Stomach smooth muscle (tissue), 2 donors: ENCODE measurements around the gene VAC14.

Experiments
- H3K27ac ChIP-seq: one replicate; pipeline ENCODE4 v1.7.0; 2013; ENCODE audit warnings: mild to moderate bottlenecking, low read length, inconsistent platforms
- H3K27me3 ChIP-seq, 2 donors: one replicate each; pipeline ENCODE4 v1.7.0; 2013; ENCODE audit warnings: low read length in 2 of 2; ENCODE audit not compliant: insufficient read depth in 2 of 2, control insufficient read depth in 1 of 2
- H3K36me3 ChIP-seq, 2 donors: one replicate each; pipeline ENCODE4 v1.7.0; 2013; ENCODE audit warnings: low read length in 2 of 2; ENCODE audit not compliant: control insufficient read depth in 2 of 2, insufficient read depth in 2 of 2
- H3K4me1 ChIP-seq: one replicate; pipeline ENCODE4 v1.7.0; 2013; ENCODE audit warnings: low read length; ENCODE audit not compliant: control insufficient read depth, insufficient read depth
- H3K4me3 ChIP-seq, 2 donors: one replicate each; pipeline ENCODE4 v1.7.0; 2013; ENCODE audit warnings: low read length in 2 of 2
- H3K9ac ChIP-seq, 2 donors: one replicate each; pipeline ENCODE4 v1.7.0; 2013; ENCODE audit warnings: low read length in 2 of 2, mild to moderate bottlenecking in 1 of 2
- H3K9me3 ChIP-seq, 2 donors: one replicate each; pipeline ENCODE4 v1.7.0; 2013; ENCODE audit warnings: low read length in 2 of 2; ENCODE audit not compliant: control insufficient read depth in 2 of 2
- donor health status: healthy.
- donor health status: Pancreatic carcinoma.

The VAC14 gene

GRCh38 chr16:70691223-70692129 lies 109.5 kb downstream of the VAC14 start:
- Histone ChIP-seq H3K27ac (peak overlapping the region; percentile 98), H3K36me3 (peaks cover 0 to 2% of the 10 kb centered on the region in 2 donors), H3K4me3 (no peak overlapping the region), H3K27me3 (no peaks in the 10 kb centered on the region), H3K9me3 (no peaks in the 10 kb centered on the region), H3K4me1 (peaks cover 98% of the 10 kb centered on the region), H3K9ac (peak overlapping the region; percentile 64 to 73)

GRCh38 chr16:70689970-70690891 lies 110.7 kb downstream of the VAC14 start:
- Histone ChIP-seq H3K36me3 (peaks cover 0 to 2% of the 10 kb centered on the region in 2 donors), H3K4me1 (peaks cover 93% of the 10 kb centered on the region), H3K9ac (peak overlapping the region; percentile 40 to 73), H3K27me3 (no peaks in the 10 kb centered on the region), H3K9me3 (no peaks in the 10 kb centered on the region), H3K27ac (peak overlapping the region; percentile 98), H3K4me3 (no peak overlapping the region)

- H3K9ac ChIP-seq, result peak overlapping the region; percentile 32 to 42
- peaks cover 89% of the 10 kb centered on the region for H3K4me1 ChIP-seq
- H3K9me3 ChIP-seq, result no peaks in the 10 kb centered on the region
- H3K27ac ChIP-seq, result peak overlapping the region; percentile 98
- no peak overlapping the region for H3K4me3 ChIP-seq
- H3K27me3 ChIP-seq, result no peaks in the 10 kb centered on the region
- H3K36me3 ChIP-seq, result peaks cover 0 to 2% of the 10 kb centered on the region in 2 donors
Observed at GRCh38 chr16:70689035-70689969, 111.7 kb downstream of the VAC14 start.

GRCh38 chr16:70688246-70688742 lies 112.7 kb downstream of the VAC14 start:
- H3K27ac ChIP-seq, result peak overlapping the region; percentile 98
- H3K27me3 ChIP-seq, result no peaks in the 10 kb centered on the region
- peaks cover 89% of the 10 kb centered on the region for H3K4me1 ChIP-seq
- peaks cover 0 to 3% of the 10 kb centered on the region in 2 donors for H3K36me3 ChIP-seq
- peak overlapping the region in 1 of 2 donors; percentile 35 for H3K4me3 ChIP-seq
- peak overlapping the region; percentile 54 to 55 for H3K9ac ChIP-seq
- H3K9me3 ChIP-seq, result no peaks in the 10 kb centered on the region

GRCh38 chr16:70687671-70688245 lies 113.2 kb downstream of the VAC14 start:
- Histone ChIP-seq H3K36me3 (peaks cover 0 to 5% of the 10 kb centered on the region in 2 donors), H3K9ac (peak overlapping the region; percentile 54 to 55), H3K4me1 (peaks cover 89% of the 10 kb centered on the region), H3K4me3 (peak overlapping the region in 1 of 2 donors; percentile 35), H3K27me3 (no peaks in the 10 kb centered on the region), H3K9me3 (no peaks in the 10 kb centered on the region), H3K27ac (peak overlapping the region; percentile 98)

- H3K4me3 ChIP-seq, result peak overlapping the region; percentile 65 to 73
- peaks cover 89% of the 10 kb centered on the region for H3K4me1 ChIP-seq
- H3K9ac ChIP-seq, result peak overlapping the region in 1 of 2 donors; percentile 82
- no peaks in the 10 kb centered on the region for H3K27me3 ChIP-seq
- H3K27ac ChIP-seq, result peak overlapping the region; percentile 98
- no peaks in the 10 kb centered on the region for H3K9me3 ChIP-seq
- H3K36me3 ChIP-seq, result peaks cover 0 to 6% of the 10 kb centered on the region in 2 donors
Observed at GRCh38 chr16:70687102-70687511, 113.9 kb downstream of the VAC14 start.

- Histone ChIP-seq H3K4me3 (peak overlapping the region; percentile 65 to 73), H3K9ac (peak overlapping the region; percentile 80 to 82), H3K9me3 (no peaks in the 10 kb centered on the region), H3K4me1 (peaks cover 89% of the 10 kb centered on the region), H3K27ac (peak overlapping the region; percentile 98), H3K27me3 (no peaks in the 10 kb centered on the region), H3K36me3 (peaks cover 0 to 6% of the 10 kb centered on the region in 2 donors)
Observed at GRCh38 chr16:70686376-70687101, 114.4 kb downstream of the VAC14 start.

GRCh38 chr16:70685938-70686375 lies 115.0 kb downstream of the VAC14 start, which contains the start of gene MTSS2:
Gene MTSS2, minus strand, starts transcription at chr16:70686053. Its CDS starts 262 bp downstream, at chr16:70685791.
- peak within 1 kb of the TSS; percentile 80 to 82 for H3K9ac ChIP-seq
- no peaks in the 10 kb centered on the region for H3K9me3 ChIP-seq
- peak within 1 kb of the TSS; percentile 89 to 91 for H3K4me3 ChIP-seq
- peaks cover 89% of the 10 kb centered on the region for H3K4me1 ChIP-seq
- peaks cover 0 to 6% of the 10 kb centered on the region in 2 donors for H3K36me3 ChIP-seq
- peak within 1 kb of the TSS; percentile 98 for H3K27ac ChIP-seq
- no peaks in the 10 kb centered on the region for H3K27me3 ChIP-seq
